Measurements from ENCODE around the gene BLOC1S3. TPM values are rescaled to one million over a fixed set of nuclear protein-coding genes. Genes with fewer than 3 reads are reported as not detected.

BLOC1S3 gene
- total RNA-seq, 2 donors from 2014 or later: 5.0 to 5.6 TPM

GRCh38 chr19:45144431-45145269, 33.9 kb upstream of the BLOC1S3 start:
- DNase-seq (ENCODE audit: low spot score): no peak
- H3K4me1 ChIP-seq: no peaks in the 10 kb centered on the region
- H3K4me3 ChIP-seq: no peak overlapping the region
- no peak overlapping the region for H3K27ac ChIP-seq
- H3K27me3 ChIP-seq: no peaks in the 10 kb centered on the region
- H3K9me3 ChIP-seq: no peaks in the 10 kb centered on the region
- TF ChIP-seq CTCF (IDR thresholded peaks at IDR 0.05): no peak
- peaks cover 40% of the 10 kb centered on the region for H3K36me3 ChIP-seq

GRCh38 chr19:45145270-45146189, 33.1 kb upstream of the BLOC1S3 start:
- no peak for DNase-seq (ENCODE audit: low spot score)
- no peak overlapping the region for H3K27ac ChIP-seq
- TF ChIP-seq CTCF (IDR thresholded peaks at IDR 0.05): no peak
- H3K9me3 ChIP-seq: no peaks in the 10 kb centered on the region
- no peaks in the 10 kb centered on the region for H3K27me3 ChIP-seq
- H3K36me3 ChIP-seq: peaks cover 40% of the 10 kb centered on the region
- no peaks in the 10 kb centered on the region for H3K4me1 ChIP-seq
- H3K4me3 ChIP-seq: no peak overlapping the region

- DNase-seq (ENCODE audit: low spot score): no peak
- Histone ChIP-seq H3K36me3 (peaks cover 34% of the 10 kb centered on the region), H3K27me3 (no peaks in the 10 kb centered on the region), H3K4me3 (no peak overlapping the region), H3K9me3 (no peaks in the 10 kb centered on the region), H3K27ac (no peak overlapping the region), H3K4me1 (no peaks in the 10 kb centered on the region)
- no peak for TF ChIP-seq CTCF (IDR thresholded peaks at IDR 0.05)
Observed at GRCh38 chr19:45146251-45146650, 32.3 kb upstream of the BLOC1S3 start.

- Histone ChIP-seq H3K36me3 (peaks cover 29% of the 10 kb centered on the region), H3K27me3 (peaks cover 0 to 3% of the 10 kb centered on the region in 2 donors), H3K4me3 (no peak overlapping the region), H3K4me1 (peaks cover 0 to 1% of the 10 kb centered on the region in 2 donors), H3K9me3 (no peaks in the 10 kb centered on the region), H3K27ac (no peak overlapping the region)
- TF ChIP-seq CTCF (IDR thresholded peaks at IDR 0.05): no peak
- DNase-seq (ENCODE audit: low spot score): no peak
Observed at GRCh38 chr19:45146741-45147205, 31.8 kb upstream of the BLOC1S3 start.

- no peak overlapping the region for H3K27ac ChIP-seq
- H3K4me3 ChIP-seq: no peak overlapping the region
- peaks cover 0 to 14% of the 10 kb centered on the region in 2 donors for H3K4me1 ChIP-seq
- H3K9me3 ChIP-seq: no peaks in the 10 kb centered on the region
- H3K36me3 ChIP-seq: peaks cover 22% of the 10 kb centered on the region
- no peak for TF ChIP-seq CTCF (IDR thresholded peaks at IDR 0.05)
- DNase-seq (ENCODE audit: low spot score): no peak
- H3K27me3 ChIP-seq: peaks cover 0 to 11% of the 10 kb centered on the region in 2 donors
Observed at GRCh38 chr19:45147835-45148676, 30.5 kb upstream of the BLOC1S3 start.
